K562 (cell line): ENCODE data around the gene PNPLA2. TPM values are rescaled to one million over a fixed set of nuclear protein-coding genes. Genes with fewer than 3 reads are reported as not detected.

ENCODE experiments used
- BCOR ChIP-seq: fragments of 450-650 bp; IDR thresholded peaks from 2 replicates; pipeline ENCODE4 v1.6.1; 2016
- CBX1 ChIP-seq: sonication (generic); IDR thresholded peaks from 2 replicates; pipeline ENCODE4 v1.6.1; 2016; ENCODE audit warnings: antibody characterized with exemption, low read depth, mild to moderate bottlenecking
- FOXA3 ChIP-seq, 2 experiments: fragments of 450-650 bp in 1 of 2; sonication (generic) in 1 of 2; formaldehyde crosslinking; IDR thresholded peaks in 1 of 2; conservative IDR thresholded peaks in 1 of 2; 2 replicates each; pipeline versions ENCODE4 v1.4.0 to v1.8.0; 2020 to 2022; ENCODE audit warnings: mild to moderate bottlenecking in 2 of 2, missing genetic modification reagents in 1 of 2
- KDM2B ChIP-seq: fragments of 250-450 bp; sonication (Bioruptor Pico); IDR thresholded peaks from 2 replicates; pipeline ENCODE4 v1.8.0; 2021; ENCODE audit warnings: mild to moderate bottlenecking, moderate library complexity
- KLF13 ChIP-seq: fragments of 450-650 bp; IDR thresholded peaks from 2 replicates; pipeline ENCODE4 v1.6.1; 2016; ENCODE audit warnings: missing genetic modification characterization, low read depth, mild to moderate bottlenecking, missing compliant biosample characterization, moderate library complexity, borderline replicate concordance
- NFRKB ChIP-seq: fragments of 450-650 bp; IDR thresholded peaks from 2 replicates; pipeline ENCODE4 v1.6.1; 2016; ENCODE audit warnings: low read depth
- TAF1 ChIP-seq: IDR thresholded peaks from 2 replicates; pipeline ENCODE4 v1.6.1; 2011; ENCODE audit warnings: mild to moderate bottlenecking, low read length, moderate library complexity; ENCODE audit not compliant: insufficient read depth, control insufficient read depth, severe bottlenecking; ENCODE audit errors: extremely low read depth
- ZFPM2 ChIP-seq: fragments of 250-450 bp; sonication (Bioruptor Pico); IDR thresholded peaks from 2 replicates; pipeline ENCODE4 v1.5.1; 2022; ENCODE audit warnings: mild to moderate bottlenecking
- ZNF143 ChIP-seq: sonication (generic); formaldehyde crosslinking; IDR thresholded peaks from 2 replicates; pipeline ENCODE4 v1.9.0; 2022; ENCODE audit warnings: mild to moderate bottlenecking, missing genetic modification reagents
- ZNF584 ChIP-seq: fragments of 200-800 bp; sonication (Bioruptor generic); IDR thresholded peaks from 2 replicates; pipeline ENCODE4 v1.6.1; 2016; ENCODE audit warnings: low read depth, mild to moderate bottlenecking, missing genetic modification characterization, missing compliant biosample characterization
- polyA plus RNA-seq, 8 experiments: library from polyadenylated mRNA; depleted of rRNA in 4 of 8; stranded (reverse) in 5 of 8; unstranded in 3 of 8; fragments of >200 nt; fragmentation: Nextera tagmentation in 2 of 8; fragmentation: Illumina TruSeq in 1 of 8; extraction: Ambion mirVana in 2 of 8; extraction: Trizol in 1 of 8; gene quantifications; 2 replicates each; pipeline versions ENCODE4 v1.2.1 to v1.2.3, GENCODE V29; 2011 to 2014; ENCODE audit warnings: inconsistent platforms in 1 of 8, missing spikeins in 1 of 8
- total RNA-seq, 7 experiments: library from RNA; depleted of rRNA in 6 of 7; stranded (reverse); fragments of >200 nt in 6 of 7; fragmentation: Illumina TruSeq in 2 of 7; extraction: Trizol in 2 of 7; gene quantifications; 2 replicates each; pipeline versions ENCODE4 v1.2.1 to v1.2.3, GENCODE V29; 2011 to 2021; ENCODE audit warnings: low replicate concordance in 1 of 7
- TF ChIP-seq, protein P1 (sequence below), 2 experiments: fragments of 450-650 bp; IDR thresholded peaks; 2 replicates each; pipeline ENCODE4 v1.6.1; 2016; ENCODE audit warnings: mild to moderate bottlenecking in 2 of 2, borderline replicate concordance in 1 of 2, low read depth in 1 of 2, moderate library complexity in 1 of 2
- TF ChIP-seq, protein P2 (sequence below): sonication (generic); formaldehyde crosslinking; IDR thresholded peaks from 2 replicates; pipeline ENCODE4 v1.8.1; 2023; ENCODE audit warnings: mild to moderate bottlenecking, missing genetic modification reagents
- TF ChIP-seq, protein P3 (sequence below), 2 experiments: IDR thresholded peaks; 2 replicates each; pipeline ENCODE4 v1.6.1; 2011; ENCODE audit warnings: borderline replicate concordance in 1 of 2, control low read depth in 1 of 2, low read depth in 1 of 2, low read length in 1 of 2, mild to moderate bottlenecking in 1 of 2, mixed read lengths in 1 of 2, moderate library complexity in 1 of 2; ENCODE audit not compliant: insufficient read depth in 1 of 2, insufficient read length in 1 of 2, poor library complexity in 1 of 2, severe bottlenecking in 1 of 2; ENCODE audit errors: extremely low read depth in 1 of 2

PNPLA2 gene
- total and polyA plus RNA-seq, 9 of the 15 experiments (the other 6 are each of a cell fraction or from before 2014, with no cell fraction given), result 0.39 to 87.1 (median 8.4) TPM

DNA sequence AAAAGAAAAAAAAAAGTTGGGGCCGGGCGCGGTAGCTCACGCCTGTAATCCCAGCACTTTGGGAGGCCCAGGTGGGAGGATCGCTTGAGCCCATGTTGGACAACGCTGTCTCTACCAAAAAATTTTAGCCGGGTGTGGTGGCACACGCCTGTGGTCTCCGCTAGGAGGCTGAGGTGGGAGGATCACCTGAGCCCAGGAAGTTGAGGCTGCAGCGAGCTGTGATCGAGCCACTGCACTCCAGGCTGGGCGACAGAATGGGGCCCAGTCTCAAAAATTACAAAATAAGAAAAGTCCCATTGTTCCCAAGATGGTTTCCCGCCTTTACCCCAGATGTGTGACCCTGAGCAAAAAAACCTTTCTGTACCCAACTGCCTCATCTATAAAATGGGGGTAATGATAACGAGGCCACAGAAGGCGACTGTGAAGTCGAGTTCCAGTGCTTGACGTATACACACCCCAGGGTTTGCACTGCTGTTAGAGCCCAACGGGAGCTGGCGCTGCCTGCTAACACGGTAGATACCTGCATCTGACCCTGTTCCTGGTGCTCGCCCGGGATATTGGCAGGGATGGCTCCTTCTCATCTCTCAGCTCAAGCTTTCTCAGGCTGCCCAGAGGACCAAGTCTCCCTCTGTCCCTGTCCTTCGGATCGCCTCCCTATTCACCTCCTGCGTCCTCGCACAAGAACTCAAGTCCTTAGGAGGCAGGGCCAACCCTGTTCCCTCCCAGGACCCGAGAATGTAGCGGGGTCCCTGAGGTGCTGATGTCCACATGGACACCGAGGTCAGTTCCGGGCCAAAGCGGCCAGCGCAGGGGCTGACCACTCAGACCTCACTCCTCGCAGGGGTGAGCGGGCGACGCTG is 10.1 kb upstream of the PNPLA2 start (continued):
- TF ChIP-seq, protein P1, sequence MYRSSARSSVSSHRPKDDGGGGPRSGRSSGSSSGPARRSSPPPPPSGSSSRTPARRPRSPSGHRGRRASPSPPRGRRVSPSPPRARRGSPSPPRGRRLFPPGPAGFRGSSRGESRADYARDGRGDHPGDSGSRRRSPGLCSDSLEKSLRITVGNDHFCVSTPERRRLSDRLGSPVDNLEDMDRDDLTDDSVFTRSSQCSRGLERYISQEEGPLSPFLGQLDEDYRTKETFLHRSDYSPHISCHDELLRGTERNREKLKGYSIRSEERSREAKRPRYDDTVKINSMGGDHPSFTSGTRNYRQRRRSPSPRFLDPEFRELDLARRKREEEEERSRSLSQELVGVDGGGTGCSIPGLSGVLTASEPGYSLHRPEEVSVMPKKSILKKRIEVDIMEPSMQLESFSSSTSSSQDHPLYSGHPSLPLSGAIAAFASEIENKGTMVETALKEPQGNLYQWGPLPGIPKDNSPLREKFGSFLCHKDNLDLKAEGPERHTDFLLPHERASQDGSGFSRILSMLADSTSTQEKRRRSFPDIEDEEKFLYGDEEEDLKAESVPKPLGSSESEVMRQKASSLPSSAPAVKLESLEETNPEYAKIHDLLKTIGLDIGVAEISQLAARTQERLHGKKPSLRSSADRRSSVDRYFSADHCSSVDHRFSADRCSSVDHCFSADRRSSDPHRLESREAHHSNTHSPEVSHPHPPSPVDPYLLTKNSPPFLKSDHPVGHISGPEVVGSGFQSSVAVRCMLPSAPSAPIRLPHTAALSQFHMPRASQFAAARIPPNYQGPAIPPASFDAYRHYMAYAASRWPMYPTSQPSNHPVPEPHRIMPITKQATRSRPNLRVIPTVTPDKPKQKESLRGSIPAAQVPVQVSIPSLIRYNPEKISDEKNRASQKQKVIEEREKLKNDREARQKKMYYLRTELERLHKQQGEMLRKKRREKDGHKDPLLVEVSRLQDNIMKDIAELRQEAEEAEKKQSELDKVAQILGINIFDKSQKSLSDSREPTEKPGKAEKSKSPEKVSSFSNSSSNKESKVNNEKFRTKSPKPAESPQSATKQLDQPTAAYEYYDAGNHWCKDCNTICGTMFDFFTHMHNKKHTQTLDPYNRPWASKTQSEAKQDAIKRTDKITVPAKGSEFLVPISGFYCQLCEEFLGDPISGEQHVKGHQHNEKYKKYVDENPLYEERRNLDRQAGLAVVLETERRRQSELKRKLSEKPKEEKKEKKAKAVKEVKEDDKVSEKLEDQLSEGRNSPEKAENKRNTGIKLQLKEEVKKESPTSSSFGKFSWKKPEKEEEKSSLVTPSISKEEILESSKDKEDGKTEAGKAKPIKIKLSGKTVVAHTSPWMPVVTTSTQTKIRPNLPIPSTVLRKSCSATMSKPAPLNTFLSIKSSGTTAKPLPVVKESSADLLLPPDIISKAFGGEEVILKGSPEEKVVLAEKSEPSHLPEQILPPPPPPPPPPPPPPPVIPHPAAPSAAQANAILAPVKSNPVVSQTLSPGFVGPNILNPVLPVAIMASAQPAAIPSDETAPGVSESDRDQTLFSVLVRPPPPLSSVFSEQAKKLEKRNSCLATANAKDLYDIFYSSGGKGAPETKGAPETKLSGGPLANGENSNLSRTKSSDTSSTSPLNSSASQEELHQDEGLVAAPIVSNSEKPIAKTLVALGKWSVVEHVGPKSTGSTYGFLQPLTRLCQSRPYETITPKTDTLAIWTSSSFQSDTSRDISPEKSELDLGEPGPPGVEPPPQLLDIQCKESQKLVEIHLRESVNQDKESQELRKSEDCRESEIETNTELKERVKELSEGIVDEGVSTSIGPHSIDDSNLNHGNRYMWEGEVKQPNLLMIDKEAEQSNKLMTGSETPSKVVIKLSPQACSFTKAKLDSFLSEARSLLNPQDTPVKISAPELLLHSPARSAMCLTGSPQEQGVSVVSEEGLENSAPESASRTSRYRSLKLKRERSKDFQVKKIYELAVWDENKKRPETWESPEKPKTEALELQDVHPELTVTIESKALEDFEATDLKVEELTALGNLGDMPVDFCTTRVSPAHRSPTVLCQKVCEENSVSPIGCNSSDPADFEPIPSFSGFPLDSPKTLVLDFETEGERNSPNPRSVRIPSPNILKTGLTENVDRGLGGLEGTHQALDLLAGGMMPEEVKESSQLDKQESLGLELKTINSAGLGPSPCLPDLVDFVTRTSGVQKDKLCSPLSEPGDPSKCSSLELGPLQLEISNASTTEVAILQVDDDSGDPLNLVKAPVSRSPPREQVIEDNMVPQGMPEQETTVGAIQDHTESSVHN (IDR thresholded peaks at IDR 0.05; ENCODE audit: borderline replicate concordance in 1 of 2, low read depth in 1 of 2), result no peak
- peak in 1 of 2 experiments; percentile 59; a peak in 1 of 4 replicates for TF ChIP-seq FOXA3 (CRISPR knock-in tag; conservative IDR thresholded peaks at IDR 0.05 in 1 of 2, IDR thresholded peaks at IDR 0.05 in 1 of 2)
- peak; percentile 0; the same call in 1 of the 2 replicates for TF ChIP-seq ZNF584 (CRISPR knock-in tag)
- TF ChIP-seq ZNF143 (CRISPR knock-in tag), result no peak
- TF ChIP-seq, protein P2, sequence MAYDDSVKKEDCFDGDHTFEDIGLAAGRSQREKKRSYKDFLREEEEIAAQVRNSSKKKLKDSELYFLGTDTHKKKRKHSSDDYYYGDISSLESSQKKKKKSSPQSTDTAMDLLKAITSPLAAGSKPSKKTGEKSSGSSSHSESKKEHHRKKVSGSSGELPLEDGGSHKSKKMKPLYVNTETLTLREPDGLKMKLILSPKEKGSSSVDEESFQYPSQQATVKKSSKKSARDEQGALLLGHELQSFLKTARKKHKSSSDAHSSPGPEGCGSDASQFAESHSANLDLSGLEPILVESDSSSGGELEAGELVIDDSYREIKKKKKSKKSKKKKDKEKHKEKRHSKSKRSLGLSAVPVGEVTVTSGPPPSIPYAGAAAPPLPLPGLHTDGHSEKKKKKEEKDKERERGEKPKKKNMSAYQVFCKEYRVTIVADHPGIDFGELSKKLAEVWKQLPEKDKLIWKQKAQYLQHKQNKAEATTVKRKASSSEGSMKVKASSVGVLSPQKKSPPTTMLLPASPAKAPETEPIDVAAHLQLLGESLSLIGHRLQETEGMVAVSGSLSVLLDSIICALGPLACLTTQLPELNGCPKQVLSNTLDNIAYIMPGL (CRISPR knock-in tag), result 0 out of 2 replicates have a peak, but pooled peaks have one; percentile 49
- peak; percentile 50 for TF ChIP-seq TAF1
- TF ChIP-seq KLF13, result peak; percentile 25; the same call in 1 of the 2 replicates
- TF ChIP-seq, protein P3, sequence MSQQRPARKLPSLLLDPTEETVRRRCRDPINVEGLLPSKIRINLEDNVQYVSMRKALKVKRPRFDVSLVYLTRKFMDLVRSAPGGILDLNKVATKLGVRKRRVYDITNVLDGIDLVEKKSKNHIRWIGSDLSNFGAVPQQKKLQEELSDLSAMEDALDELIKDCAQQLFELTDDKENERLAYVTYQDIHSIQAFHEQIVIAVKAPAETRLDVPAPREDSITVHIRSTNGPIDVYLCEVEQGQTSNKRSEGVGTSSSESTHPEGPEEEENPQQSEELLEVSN (IDR thresholded peaks at IDR 0.05; ENCODE audit: borderline replicate concordance in 1 of 2, extremely low read depth in 1 of 2, insufficient read depth in 1 of 2, insufficient read length in 1 of 2, low read depth in 1 of 2, low read length in 1 of 2, poor library complexity in 1 of 2, severe bottlenecking in 1 of 2), result peak in 1 of 2 experiments; percentile 5
- peak; percentile 50; the same call in 1 of the 2 replicates for TF ChIP-seq KDM2B
- 0 out of 2 replicates have a peak, but pooled peaks have one; percentile 9 for TF ChIP-seq ZFPM2 (CRISPR knock-in tag)
- TF ChIP-seq BCOR, result peak; percentile 50; the same call in 1 of the 2 replicates
- TF ChIP-seq CBX1, result peak; percentile 13; the same call in 1 of the 2 replicates
- TF ChIP-seq NFRKB, result 0 out of 2 replicates have a peak, but pooled peaks have one; percentile 21
